ENCODE results near the gene TMEM200C. TPM values are rescaled to one million over a fixed set of nuclear protein-coding genes. Genes with fewer than 3 reads are reported as not detected.

Gene TMEM200C
- total RNA-seq, 1 experiment from 2014 or later = 0.81 TPM

GRCh38 chr18:5851998-5852397 lies 43.3 kb downstream of the TMEM200C start:
- in situ Hi-C loops (cut with HindIII; ENCODE audit: low pct_unique_long_range_greater_than_20kb, low sequenced_read_pairs) = no loop called here
- DNase-seq (ENCODE audit: low read depth) = no peak

GRCh38 chr18:5842653-5843052 lies 52.7 kb downstream of the TMEM200C start:
- no peak for DNase-seq (ENCODE audit: low read depth)
- in situ Hi-C loops (cut with HindIII; ENCODE audit: low pct_unique_long_range_greater_than_20kb, low sequenced_read_pairs) = no loop called here

DNA sequence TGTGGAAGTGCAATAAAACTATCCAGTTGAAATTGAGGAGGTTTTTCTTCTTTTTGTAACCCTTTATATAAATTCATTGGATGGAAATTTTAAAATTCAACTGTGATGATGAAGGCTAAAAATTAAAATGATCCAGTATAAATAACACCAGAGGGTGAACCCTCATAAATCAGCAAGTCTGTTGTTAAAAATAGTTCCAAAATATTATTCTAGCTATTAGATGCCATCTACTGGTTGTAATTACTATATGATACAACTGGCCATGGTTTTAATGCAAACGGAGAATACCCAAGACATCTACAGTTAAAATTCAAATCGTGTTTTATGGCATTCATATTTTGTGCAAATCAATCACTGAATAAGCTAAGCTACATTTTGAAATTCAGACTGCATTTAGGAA lies 53.8 kb downstream of the TMEM200C start:
- no peak for DNase-seq (ENCODE audit: low read depth)
- in situ Hi-C loops (cut with HindIII; ENCODE audit: low pct_unique_long_range_greater_than_20kb, low sequenced_read_pairs) = no loop called here

DNA sequence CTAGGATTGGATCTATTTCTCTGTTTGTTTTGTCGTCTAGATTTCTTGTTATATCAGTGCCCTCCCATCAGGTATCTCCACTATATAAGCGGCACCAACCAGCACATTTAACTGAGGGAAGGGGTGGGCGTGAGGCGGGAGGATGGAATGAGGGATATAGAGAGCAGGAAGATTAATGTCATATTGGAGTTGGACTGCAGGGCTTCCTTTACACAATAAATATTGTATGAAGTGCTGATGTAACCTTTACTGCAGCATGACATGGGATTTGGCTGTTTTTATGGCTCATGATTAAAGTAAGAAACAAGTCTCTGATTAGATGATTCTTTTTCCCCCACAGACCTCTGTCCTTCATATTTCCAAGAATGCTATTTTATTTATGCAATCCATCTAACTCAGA lies 54.8 kb downstream of the TMEM200C start:
- DNase-seq (ENCODE audit: low read depth) = no peak
- in situ Hi-C loops (cut with HindIII; ENCODE audit: low pct_unique_long_range_greater_than_20kb, low sequenced_read_pairs) = no loop called here

- DNase-seq (ENCODE audit: low read depth) = no peak
- in situ Hi-C loops (cut with HindIII; ENCODE audit: low pct_unique_long_range_greater_than_20kb, low sequenced_read_pairs) = no loop called here
Measured at GRCh38 chr18:5840025-5840424, 55.3 kb downstream of the TMEM200C start.

- no peak for DNase-seq (ENCODE audit: low read depth)
- in situ Hi-C loops (cut with HindIII; ENCODE audit: low pct_unique_long_range_greater_than_20kb, low sequenced_read_pairs) = no loop called here
Measured at GRCh38 chr18:5839102-5839501, 56.2 kb downstream of the TMEM200C start.
